Caki2 (cell line): Measurements from ENCODE around the gene CRY2. TPM values are rescaled to one million over a fixed set of nuclear protein-coding genes. Genes with fewer than 3 reads are reported as not detected.
A peak's percentile ranks its signal among the peaks of the same experiment; 100 is the strongest.
"Not testable (repeated sequence)": the region's sequence is repeated elsewhere in the genome, so short reads cannot be mapped to it uniquely, and the experiment has no call there.

Experiments used
- DNase-seq: peaks from one replicate; pipeline ENCODE4 v3.0.0-alpha.2; 2015; ENCODE audit warnings: low read depth
- in situ Hi-C: cut with HindIII; loops from 2 replicates; pipeline ENCODE4 v1.10.0; 2016; ENCODE audit warnings: low sequenced_read_pairs, low pct_unique_long_range_greater_than_20kb, mixed read lengths
- total RNA-seq: library from RNA; depleted of rRNA; stranded (reverse); fragments of >200 nt; shearing (Covaris generic); gene quantifications from 2 replicates; pipeline ENCODE4 v1.2.3, GENCODE V29; 2014; ENCODE audit warnings: low replicate concordance; rRNA removed

CRY2 gene
- total RNA-seq = 6.9 and 11.1 TPM in 2 replicates

- peak; percentile 92 for DNase-seq
- in situ Hi-C loops = no loop called here
These were observed at the start of gene CRY2 for GRCh38 chr11:45846974-45847910. Gene CRY2, plus strand, starts transcription at chr11:45847475. Its CDS starts 16 bp downstream, at chr11:45847491.

GRCh38 chr11:45798793-45799441, 48.4 kb upstream of the CRY2 start:
- in situ Hi-C loops = no loop called here

GRCh38 chr11:45799562-45799961, 47.7 kb upstream of the CRY2 start:
- in situ Hi-C loops = no loop called here
- no peak for DNase-seq

More at GRCh38 chr11:45798793-45799441, 48.4 kb upstream of the CRY2 start:
- DNase-seq = no peak

- DNase-seq = no peak
These were observed 47.0 kb upstream of the CRY2 start for GRCh38 chr11:45800261-45800660.

GRCh38 chr11:45801723-45802315, 45.5 kb upstream of the CRY2 start:
- peak; percentile 41 for DNase-seq
- in situ Hi-C loops = no loop called here

More at GRCh38 chr11:45800261-45800660, 47.0 kb upstream of the CRY2 start:
- in situ Hi-C loops = no loop called here

- in situ Hi-C loops = no loop called here
- no peak for DNase-seq
These were observed 44.6 kb upstream of the CRY2 start for GRCh38 chr11:45802531-45803317.

- in situ Hi-C loops = no loop called here
- peak; percentile 68 for DNase-seq
These were observed 43.1 kb upstream of the CRY2 start for GRCh38 chr11:45803971-45804760.

- peak; percentile 82 for DNase-seq
- in situ Hi-C loops = no loop called here
These were observed 42.4 kb upstream of the CRY2 start, which contains the start of gene SLC35C1 for GRCh38 chr11:45804761-45805304. Gene SLC35C1, plus strand, starts transcription at chr11:45805149. Its CDS starts 653 bp downstream, at chr11:45805802.

- in situ Hi-C loops = no loop called here
- peak; percentile 18 for DNase-seq
These were observed 41.8 kb upstream of the CRY2 start for GRCh38 chr11:45805305-45806071.

- no peak for DNase-seq
- in situ Hi-C loops = no loop called here
These were observed 41.0 kb upstream of the CRY2 start for GRCh38 chr11:45806072-45806933.

GRCh38 chr11:45806937-45807791, 40.1 kb upstream of the CRY2 start:
- DNase-seq = no peak
- in situ Hi-C loops = no loop called here

- in situ Hi-C loops = no loop called here
- no peak for DNase-seq
These were observed 39.5 kb upstream of the CRY2 start for GRCh38 chr11:45807792-45808238.

- DNase-seq, in situ Hi-C loops: not testable (repeated sequence)
These were observed 38.8 kb upstream of the CRY2 start for GRCh38 chr11:45808427-45808826.

- DNase-seq = no peak
- in situ Hi-C loops = no loop called here
These were observed 37.5 kb upstream of the CRY2 start for GRCh38 chr11:45809456-45810395.
